SK-N-SH (cell line): ENCODE results near the gene PRIM2.
"Not testable (repeated sequence)": the region's sequence is repeated elsewhere in the genome, so short reads cannot be mapped to it uniquely, and the experiment has no call there.

ENCODE experiments used
- EZH2phosphoT487 ChIP-seq: fragments of 200-600 bp; sonication (generic); IDR thresholded peaks from 2 replicates; pipeline ENCODE4 v1.6.1; 2017; ENCODE audit warnings: low read depth, mixed run types, mild to moderate bottlenecking, antibody characterized with exemption, moderate library complexity, borderline replicate concordance
- NFIC ChIP-seq: IDR thresholded peaks from 2 replicates; pipeline ENCODE4 v1.4.0; 2012; ENCODE audit warnings: borderline replicate concordance
- POLR2AphosphoS5 ChIP-seq: IDR thresholded peaks from 2 replicates; pipeline ENCODE4 v1.6.1; 2012; ENCODE audit warnings: low read depth, low read length
- RCOR1 ChIP-seq: fragments of 150-350 bp; IDR thresholded peaks from 2 replicates; pipeline ENCODE4 v1.6.1; 2017; ENCODE audit warnings: antibody characterized with exemption, low read length
- RFX5 ChIP-seq: IDR thresholded peaks from 2 replicates; pipeline ENCODE4 v1.6.1; 2012; ENCODE audit warnings: mild to moderate bottlenecking, improper control_type of control experiment, low read length
- YY1 ChIP-seq: IDR thresholded peaks from 2 replicates; pipeline ENCODE4 v1.4.0; 2012; ENCODE audit warnings: low read depth, mild to moderate bottlenecking
- TF ChIP-seq, protein P1 (sequence below): fragments of 200-600 bp; sonication (generic); IDR thresholded peaks from 2 replicates; pipeline ENCODE4 v1.6.1; 2017; ENCODE audit warnings: antibody characterized with exemption, mild to moderate bottlenecking, moderate library complexity
- TF ChIP-seq, protein P2 (sequence below): IDR thresholded peaks from 2 replicates; pipeline ENCODE4; 2012
- TF ChIP-seq, protein P3 (sequence below): fragments of 150-350 bp; IDR thresholded peaks from 2 replicates; pipeline ENCODE4 v1.6.1; 2017; ENCODE audit warnings: antibody characterized with exemption, low read length, low read depth, borderline replicate concordance

DNA sequence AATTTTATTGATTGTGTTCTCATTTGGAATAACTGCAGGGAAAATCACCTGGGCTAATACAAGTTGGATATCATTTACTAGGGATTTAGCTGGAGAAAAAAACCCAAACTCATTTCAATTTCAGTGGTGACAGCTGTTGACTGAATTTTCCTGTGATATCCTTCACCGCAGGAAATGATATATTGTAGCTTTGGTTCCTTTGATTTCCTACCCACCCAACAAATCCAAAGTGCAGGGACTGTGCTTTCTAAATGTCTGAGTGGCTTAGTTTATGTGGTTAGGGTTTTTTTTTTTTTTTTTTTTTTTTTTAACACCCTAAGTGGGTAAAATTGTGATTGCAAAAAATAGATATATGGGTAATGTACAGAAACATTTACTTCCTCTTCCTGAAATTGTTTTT is 203.7 kb downstream of the PRIM2 start:
- TF ChIP-seq RFX5, POLR2AphosphoS5, EZH2phosphoT487, RCOR1, YY1, NFIC: not testable (repeated sequence)
- TF ChIP-seq, protein P1, sequence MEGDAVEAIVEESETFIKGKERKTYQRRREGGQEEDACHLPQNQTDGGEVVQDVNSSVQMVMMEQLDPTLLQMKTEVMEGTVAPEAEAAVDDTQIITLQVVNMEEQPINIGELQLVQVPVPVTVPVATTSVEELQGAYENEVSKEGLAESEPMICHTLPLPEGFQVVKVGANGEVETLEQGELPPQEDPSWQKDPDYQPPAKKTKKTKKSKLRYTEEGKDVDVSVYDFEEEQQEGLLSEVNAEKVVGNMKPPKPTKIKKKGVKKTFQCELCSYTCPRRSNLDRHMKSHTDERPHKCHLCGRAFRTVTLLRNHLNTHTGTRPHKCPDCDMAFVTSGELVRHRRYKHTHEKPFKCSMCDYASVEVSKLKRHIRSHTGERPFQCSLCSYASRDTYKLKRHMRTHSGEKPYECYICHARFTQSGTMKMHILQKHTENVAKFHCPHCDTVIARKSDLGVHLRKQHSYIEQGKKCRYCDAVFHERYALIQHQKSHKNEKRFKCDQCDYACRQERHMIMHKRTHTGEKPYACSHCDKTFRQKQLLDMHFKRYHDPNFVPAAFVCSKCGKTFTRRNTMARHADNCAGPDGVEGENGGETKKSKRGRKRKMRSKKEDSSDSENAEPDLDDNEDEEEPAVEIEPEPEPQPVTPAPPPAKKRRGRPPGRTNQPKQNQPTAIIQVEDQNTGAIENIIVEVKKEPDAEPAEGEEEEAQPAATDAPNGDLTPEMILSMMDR = not testable (repeated sequence)
- TF ChIP-seq, protein P2, sequence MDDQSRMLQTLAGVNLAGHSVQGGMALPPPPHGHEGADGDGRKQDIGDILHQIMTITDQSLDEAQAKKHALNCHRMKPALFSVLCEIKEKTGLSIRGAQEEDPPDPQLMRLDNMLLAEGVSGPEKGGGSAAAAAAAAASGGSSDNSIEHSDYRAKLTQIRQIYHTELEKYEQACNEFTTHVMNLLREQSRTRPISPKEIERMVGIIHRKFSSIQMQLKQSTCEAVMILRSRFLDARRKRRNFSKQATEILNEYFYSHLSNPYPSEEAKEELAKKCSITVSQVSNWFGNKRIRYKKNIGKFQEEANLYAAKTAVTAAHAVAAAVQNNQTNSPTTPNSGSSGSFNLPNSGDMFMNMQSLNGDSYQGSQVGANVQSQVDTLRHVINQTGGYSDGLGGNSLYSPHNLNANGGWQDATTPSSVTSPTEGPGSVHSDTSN = not testable (repeated sequence)
- TF ChIP-seq, protein P3, sequence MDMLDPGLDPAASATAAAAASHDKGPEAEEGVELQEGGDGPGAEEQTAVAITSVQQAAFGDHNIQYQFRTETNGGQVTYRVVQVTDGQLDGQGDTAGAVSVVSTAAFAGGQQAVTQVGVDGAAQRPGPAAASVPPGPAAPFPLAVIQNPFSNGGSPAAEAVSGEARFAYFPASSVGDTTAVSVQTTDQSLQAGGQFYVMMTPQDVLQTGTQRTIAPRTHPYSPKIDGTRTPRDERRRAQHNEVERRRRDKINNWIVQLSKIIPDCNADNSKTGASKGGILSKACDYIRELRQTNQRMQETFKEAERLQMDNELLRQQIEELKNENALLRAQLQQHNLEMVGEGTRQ = not testable (repeated sequence)
